Fibroblast of mammary gland (primary cell): ENCODE data around the gene LHPP.

Experiments used
- DNase-seq: peaks from one replicate; pipeline ENCODE4 v3.0.0-alpha.2; 2010; ENCODE audit warnings: low read depth
- H3K4me3 ChIP-seq: 2 replicates; pipeline ENCODE4 v1.5.1; 2011; ENCODE audit warnings: low read depth, mild to moderate bottlenecking, low read length, moderate library complexity; ENCODE audit not compliant: control insufficient read depth
- CTCF ChIP-seq: conservative IDR thresholded peaks from 2 replicates; pipeline ENCODE4 v1.5.1; 2011; ENCODE audit warnings: low read depth, low read length, inconsistent platforms; ENCODE audit not compliant: control insufficient read depth, insufficient read depth

The LHPP gene

GRCh38 chr10:124572751-124573150 is 111.1 kb downstream of the LHPP start:
- TF ChIP-seq CTCF, result no peak

GRCh38 chr10:124573726-124574455 is 112.3 kb downstream of the LHPP start:
- no peak for DNase-seq
- no peak for TF ChIP-seq CTCF
- no peak overlapping the region for H3K4me3 ChIP-seq

More at GRCh38 chr10:124572751-124573150, 111.1 kb downstream of the LHPP start:
- no peak overlapping the region for H3K4me3 ChIP-seq
- DNase-seq, result no peak

GRCh38 chr10:124574456-124575070 is 112.9 kb downstream of the LHPP start:
- no peak for TF ChIP-seq CTCF
- DNase-seq, result no peak
- no peak overlapping the region for H3K4me3 ChIP-seq

- no peak for TF ChIP-seq CTCF
- H3K4me3 ChIP-seq, result no peak overlapping the region
- no peak for DNase-seq
Observed at GRCh38 chr10:124575107-124576035, 113.7 kb downstream of the LHPP start.

- DNase-seq, result no peak
- TF ChIP-seq CTCF, result no peak
- no peak overlapping the region for H3K4me3 ChIP-seq
Observed at GRCh38 chr10:124576526-124577420, 115.2 kb downstream of the LHPP start.

- TF ChIP-seq CTCF, result no peak
- H3K4me3 ChIP-seq, result no peak overlapping the region
- no peak for DNase-seq
Observed at GRCh38 chr10:124577651-124578050, 116.0 kb downstream of the LHPP start.
